Endothelial cell of umbilical vein (primary cell): ENCODE measurements around the gene PPP4C. TPM values are rescaled to one million over a fixed set of nuclear protein-coding genes. Genes with fewer than 3 reads are reported as not detected.

Experiments used
- BruUV-seq: library from RNA; stranded (reverse); fragments of 400-500 nt; replicated peaks from 2 replicates; lab custom pipeline; 2021; lab: Mats Ljungman, UMichigan
- CTCF ChIA-PET: fragments of 300-600, 350-600 bp; sonication (Branson Sonifier 250); formaldehyde crosslinking; loops from one replicate; lab custom pipeline; 2021; ENCODE audit warnings: antibody characterized with exemption, inconsistent platforms; lab: Charles Lee
- POLR2A ChIA-PET: fragments of 300-600, 350-600 bp; sonication (Branson Sonifier 250); formaldehyde crosslinking; loops from one replicate; lab custom pipeline; 2021; ENCODE audit warnings: antibody characterized with exemption, inconsistent platforms; lab: Charles Lee
- DNase-seq: peaks from one replicate; pipeline ENCODE4 v3.0.0-alpha.2; 2011; ENCODE audit warnings: low read depth, low spot score
- FAIRE-seq: peaks from 2 replicates; lab custom pipeline; 2011; peaks lifted over from hg19 to GRCh38; lab: Jason Lieb, UNC
- H2AFZ ChIP-seq: 2 replicates; pipeline ENCODE4 v1.6.0; 2012; ENCODE audit warnings: low read depth, low read length, control low read depth, inconsistent platforms
- H3K27ac ChIP-seq: 2 replicates; pipeline ENCODE4 v1.5.1; 2011; ENCODE audit warnings: low read depth, mild to moderate bottlenecking, control low read depth, low read length, moderate library complexity; ENCODE audit not compliant: insufficient read depth
- H3K27me3 ChIP-seq, 2 experiments: 2 replicates each; pipeline versions ENCODE4 v1.6.0 to v1.6.1; 2011; ENCODE audit warnings: low read length in 2 of 2, mixed read lengths in 1 of 2; ENCODE audit not compliant: control insufficient read depth in 2 of 2, insufficient read depth in 2 of 2
- H3K36me3 ChIP-seq, 2 experiments: 2 replicates in 1 of 2; 3 replicates in 1 of 2; pipeline ENCODE4 v1.5.1; 2011; ENCODE audit warnings: low read length in 2 of 2, mild to moderate bottlenecking in 1 of 2, moderate library complexity in 1 of 2; ENCODE audit not compliant: control insufficient read depth in 2 of 2, insufficient read depth in 2 of 2; ENCODE audit errors: extremely low read depth in 1 of 2
- H3K4me1 ChIP-seq: 3 replicates; pipeline ENCODE4 v1.5.1; 2011; ENCODE audit warnings: mild to moderate bottlenecking, low read length; ENCODE audit not compliant: control insufficient read depth, insufficient read depth; ENCODE audit errors: extremely low read depth
- H3K4me2 ChIP-seq: 2 replicates; pipeline ENCODE4 v1.6.1; 2011; ENCODE audit warnings: low read length, control low read depth, mixed read lengths; ENCODE audit not compliant: insufficient read depth
- H3K4me3 ChIP-seq, 3 experiments: fragments of 200-600 bp in 1 of 3; sonication (generic), shearing (Covaris generic) in 1 of 3; replicated peaks in 1 of 3; 2 replicates each; pipeline ENCODE4 v1.5.1; 2011 to 2016; ENCODE audit warnings: control low read depth in 3 of 3, low read length in 3 of 3, mild to moderate bottlenecking in 2 of 3, inconsistent platforms in 1 of 3, low read depth in 1 of 3, moderate library complexity in 1 of 3; ENCODE audit not compliant: insufficient read depth in 1 of 3
- H3K79me2 ChIP-seq: 2 replicates; pipeline ENCODE4 v1.6.0; 2012; ENCODE audit warnings: low read length, inconsistent platforms; ENCODE audit not compliant: control insufficient read depth, insufficient read depth
- H3K9ac ChIP-seq: replicated peaks from 2 replicates; pipeline ENCODE3; 2011; ENCODE audit warnings: low read length, control low read depth; ENCODE audit not compliant: insufficient read depth; ENCODE audit errors: extremely low read depth
- H3K9me1 ChIP-seq: replicated peaks from 3 replicates; pipeline ENCODE4 v1.6.0; 2011; ENCODE audit warnings: mild to moderate bottlenecking, low read length; ENCODE audit not compliant: control insufficient read depth, insufficient read depth; ENCODE audit errors: extremely low read depth
- H3K9me3 ChIP-seq: replicated peaks from 2 replicates; pipeline ENCODE4 v1.5.1; 2012; ENCODE audit warnings: low read length, inconsistent platforms; ENCODE audit not compliant: control insufficient read depth, insufficient read depth
- H4K20me1 ChIP-seq: replicated peaks from 2 replicates; pipeline ENCODE3; 2011; ENCODE audit warnings: mild to moderate bottlenecking, low read length; ENCODE audit not compliant: control insufficient read depth, insufficient read depth; ENCODE audit errors: extremely low read depth
- CTCF ChIP-seq, 2 donors: IDR thresholded peaks; 1 replicate in 1 of 2; 2 replicates in 1 of 2; pipeline ENCODE4 v1.5.1; 2011; ENCODE audit warnings: low read length in 2 of 2, mild to moderate bottlenecking in 2 of 2, moderate library complexity in 2 of 2, control low read depth in 1 of 2, inconsistent platforms in 1 of 2, low read depth in 1 of 2; ENCODE audit not compliant: insufficient read depth in 1 of 2; ENCODE audit errors: extremely low read depth in 1 of 2
- EZH2 ChIP-seq: IDR thresholded peaks from 2 replicates; pipeline ENCODE4 v1.6.1; 2012; ENCODE audit warnings: borderline replicate concordance, low read depth, mild to moderate bottlenecking, moderate library complexity, low read length, inconsistent platforms; ENCODE audit not compliant: severe bottlenecking
- JUN ChIP-seq: IDR thresholded peaks from 2 replicates; pipeline ENCODE4 v1.6.1; 2011; ENCODE audit warnings: borderline replicate concordance, low read depth; ENCODE audit not compliant: insufficient read length, insufficient read depth
- MYC ChIP-seq: IDR thresholded peaks from one replicate; pipeline ENCODE4 v1.6.1; 2011; ENCODE audit warnings: mild to moderate bottlenecking, low read depth, low read length
- POLR2AphosphoS5 ChIP-seq: IDR thresholded peaks from 2 replicates; pipeline ENCODE4 v1.6.1; 2012; ENCODE audit warnings: low read depth, mild to moderate bottlenecking, control low read depth, low read length, moderate library complexity; ENCODE audit not compliant: insufficient read depth
- dilution Hi-C: fragments of 300-500 bp; cut with MboI; formaldehyde crosslinking; loops from one replicate; pipeline ENCODE4 v1.15.0; 2019; ENCODE audit warnings: low sequenced_read_pairs; ENCODE audit not compliant: extremely low pct_ligation_motif_present
- intact Hi-C: fragments of 100-400 bp; cut with micrococcal nuclease; formaldehyde crosslinking; loops from one replicate; pipeline ENCODE4 v1.10.0; 2022
- polyA plus RNA-seq, 4 experiments: library from polyadenylated mRNA; depleted of rRNA in 3 of 4; stranded (reverse) in 3 of 4; unstranded in 1 of 4; fragments of >200 nt; gene quantifications; 2 replicates each; pipeline versions ENCODE4 v1.2.1 to v1.2.3, GENCODE V29; 2011 to 2012; ENCODE audit warnings: missing spikeins in 1 of 4
- total RNA-seq: library from RNA; stranded (reverse); gene quantifications from 2 replicates; pipeline ENCODE4 v1.2.3, GENCODE V29; 2021

The PPP4C gene
- total and polyA plus RNA-seq, 2 donors (not counting 3 experiments of a cell fraction or from before 2014, with no cell fraction given) = 167 to 327 TPM

GRCh38 chr16:30112197-30113030 is 36.6 kb downstream of the PPP4C start:
- intact Hi-C loops = no loop called here
- Histone ChIP-seq H3K9me1 (no peaks in the 10 kb centered on the region), H4K20me1 (no peaks in the 10 kb centered on the region), H3K36me3 (peaks cover 11 to 46% of the 10 kb centered on the region in 2 experiments), H3K79me2 (no peaks in the 10 kb centered on the region), H3K27ac (no peak overlapping the region), H3K4me3 (no peak overlapping the region), H3K4me1 (no peaks in the 10 kb centered on the region), H3K9ac (no peak overlapping the region), H3K27me3 (no peaks in the 10 kb centered on the region), H3K4me2 (no peak overlapping the region), H2AFZ (no peak overlapping the region), H3K9me3 (no peaks in the 10 kb centered on the region)
- FAIRE-seq = peak; percentile 75
- ChIA-PET CTCF (interaction anchor here (1.0 to 6.2 kb wide), 13 partner anchors 9 to 306 kb away, joined by 3 to 52 read pairs (median 4); partner anchors contain the start of genes MAPK3, TBX6 and YPEL3), POLR2A (interaction anchor here (0.6 kb wide), 1 partner anchor 385 kb away, joined by 3 read pairs; no protein-coding TSS in a partner anchor)
- dilution Hi-C loops = no loop called here
- no peak for DNase-seq
- no TSS peak for BruUV-seq
- TF ChIP-seq CTCF (IDR thresholded peaks at IDR 0.05; ENCODE audit: extremely low read depth in 1 of 2, insufficient read depth in 1 of 2, low read depth in 1 of 2, low read length in 2 of 2) (peak; percentile 50 to 74), EZH2 (no peak), JUN (no peak), MYC (no peak), POLR2AphosphoS5 (peak; percentile 24)
